ENCODE data around the gene RTN4RL1. TPM values are rescaled to one million over a fixed set of nuclear protein-coding genes. Genes with fewer than 3 reads are reported as not detected.
A peak's percentile ranks its signal among the peaks of the same experiment; 100 is the strongest.

The RTN4RL1 gene
- total RNA-seq, 1 experiment from 2014 or later = 0.22 TPM

DNA sequence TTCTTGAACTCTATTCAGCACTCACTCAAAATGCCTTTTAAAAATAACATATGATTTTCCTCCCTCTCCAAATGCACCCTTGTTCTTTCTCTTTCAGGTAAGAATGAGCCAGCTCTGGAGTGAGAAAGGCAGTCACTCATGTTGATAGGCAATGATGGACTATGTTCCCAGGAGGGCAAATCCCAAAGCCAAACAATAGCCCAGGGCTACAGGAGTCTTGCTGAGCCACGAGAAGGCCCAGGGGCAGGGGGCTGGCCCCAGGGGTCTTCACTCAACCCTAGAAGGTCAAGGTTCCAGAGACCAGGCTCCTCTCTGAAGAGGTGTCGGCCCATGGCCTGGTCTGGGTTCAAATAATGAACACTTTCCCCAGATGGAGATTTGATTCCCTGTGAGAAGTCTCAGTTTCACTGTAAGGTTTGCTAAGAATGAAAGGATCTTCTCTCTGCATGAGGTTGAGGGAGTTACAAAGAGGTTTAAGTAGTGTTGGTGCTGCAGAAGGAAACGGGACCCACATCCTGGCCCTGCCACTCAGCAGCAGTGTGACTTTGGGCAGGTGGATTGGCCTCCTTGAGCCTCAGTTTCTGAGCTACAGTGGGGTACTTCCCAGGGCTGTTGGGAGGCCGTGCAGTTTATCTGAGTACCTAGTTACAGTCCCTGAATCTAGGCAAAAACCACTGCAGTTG lies 49.0 kb downstream of the RTN4RL1 start:
- no peak for DNase-seq
- Histone ChIP-seq H3K14ac (ENCODE audit: insufficient read depth, low read length) (no peak overlapping the region), H3T11ph (ENCODE audit: low read length) (no peak overlapping the region), H3K23ac (ENCODE audit: insufficient read length, low read depth, low read length) (no peak overlapping the region), H3K23me2 (ENCODE audit: insufficient read length, low read depth, low read length, poor library complexity, severe bottlenecking) (no peaks in the 10 kb centered on the region), H3K4me2 (ENCODE audit: insufficient read depth, insufficient read length, low read length) (no peak overlapping the region), H3K27me3 (ENCODE audit: insufficient read depth, low read length) (no peaks in the 10 kb centered on the region; the same call in 1 of the 2 replicates), H3K9ac (ENCODE audit: extremely low read depth, insufficient read length, low read length) (no peak overlapping the region), H3K4ac (ENCODE audit: low read depth, low read length) (no peak overlapping the region), H3K4me1 (ENCODE audit: insufficient read depth, low read length) (no peaks in the 10 kb centered on the region), H2BK15ac (ENCODE audit: low read depth, low read length) (no peak overlapping the region), H2AK5ac (ENCODE audit: insufficient read length, low read length) (no peak overlapping the region), H4K91ac (ENCODE audit: insufficient read length, low read depth, low read length) (no peak overlapping the region), H4K8ac (replicated peaks; ENCODE audit: insufficient read length, low read depth, low read length) (no peak overlapping the region), H2BK5ac (ENCODE audit: insufficient read length, low read length) (no peak overlapping the region), H2BK20ac (ENCODE audit: low read depth, low read length, poor library complexity, severe bottlenecking) (no peak overlapping the region), H3K27ac (ENCODE audit: insufficient read length, low read depth, low read length) (no peak overlapping the region), H3K18ac (ENCODE audit: insufficient read length, low read depth, low read length) (peak overlapping the region; percentile 13), H2AFZ (ENCODE audit: low read length) (no peak overlapping the region), H2BK12ac (ENCODE audit: insufficient read length, low read depth, low read length) (no peak overlapping the region), H4K5ac (ENCODE audit: insufficient read length, low read depth, low read length) (no peak overlapping the region), H3K79me2 (ENCODE audit: insufficient read depth, low read length) (no peaks in the 10 kb centered on the region), H3K9me3 (ENCODE audit: control insufficient read depth, low read depth, low read length) (no peaks in the 10 kb centered on the region), H4K20me1 (ENCODE audit: control insufficient read depth, insufficient read depth, insufficient read length) (no peaks in the 10 kb centered on the region), H3K56ac (ENCODE audit: insufficient read length, low read depth, low read length) (no peak overlapping the region), H2BK120ac (ENCODE audit: low read depth, low read length, poor library complexity, severe bottlenecking) (no peak overlapping the region), H3K79me1 (ENCODE audit: insufficient read depth, low read depth, low read length, poor library complexity, severe bottlenecking) (no peaks in the 10 kb centered on the region)
- Mint-ChIP-seq H3K27me3 (ENCODE audit: low read depth) (peaks cover 23% of the 10 kb centered on the region), H3K9me3 (no peaks in the 10 kb centered on the region; a peak in 1 of 5 replicates), H3K36me3 (ENCODE audit: insufficient read depth in 1 of 3, low read depth in 3 of 3) (no peaks in the 10 kb centered on the region), H3K4me1 (peaks cover 15 to 18% of the 10 kb centered on the region in 2 experiments), H3K27ac (no peak overlapping the region), H3K4me3 (no peak overlapping the region)
- TF ChIP-seq, protein P1, sequence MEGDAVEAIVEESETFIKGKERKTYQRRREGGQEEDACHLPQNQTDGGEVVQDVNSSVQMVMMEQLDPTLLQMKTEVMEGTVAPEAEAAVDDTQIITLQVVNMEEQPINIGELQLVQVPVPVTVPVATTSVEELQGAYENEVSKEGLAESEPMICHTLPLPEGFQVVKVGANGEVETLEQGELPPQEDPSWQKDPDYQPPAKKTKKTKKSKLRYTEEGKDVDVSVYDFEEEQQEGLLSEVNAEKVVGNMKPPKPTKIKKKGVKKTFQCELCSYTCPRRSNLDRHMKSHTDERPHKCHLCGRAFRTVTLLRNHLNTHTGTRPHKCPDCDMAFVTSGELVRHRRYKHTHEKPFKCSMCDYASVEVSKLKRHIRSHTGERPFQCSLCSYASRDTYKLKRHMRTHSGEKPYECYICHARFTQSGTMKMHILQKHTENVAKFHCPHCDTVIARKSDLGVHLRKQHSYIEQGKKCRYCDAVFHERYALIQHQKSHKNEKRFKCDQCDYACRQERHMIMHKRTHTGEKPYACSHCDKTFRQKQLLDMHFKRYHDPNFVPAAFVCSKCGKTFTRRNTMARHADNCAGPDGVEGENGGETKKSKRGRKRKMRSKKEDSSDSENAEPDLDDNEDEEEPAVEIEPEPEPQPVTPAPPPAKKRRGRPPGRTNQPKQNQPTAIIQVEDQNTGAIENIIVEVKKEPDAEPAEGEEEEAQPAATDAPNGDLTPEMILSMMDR (conservative IDR thresholded peaks at IDR 0.05) = no peak
- no CpG with 5 or more reads among the region's 4 CpGs for WGBS (ENCODE audit: extremely low coverage, insufficient read length, low lambda C conversion rate)

Data from H9 (cell line).